ENCODE measurements around the gene GCNA. TPM values are rescaled to one million over a fixed set of nuclear protein-coding genes. Genes with fewer than 3 reads are reported as not detected.
"Not testable (repeated sequence)": the region's sequence is repeated elsewhere in the genome, so short reads cannot be mapped to it uniquely, and the experiment has no call there.

Gene GCNA
- total RNA-seq, 2 donors from 2014 or later = 0.48 to 3.0 TPM

- TF ChIP-seq CTCF (IDR thresholded peaks at IDR 0.05) = no peak
- H3K9me3 ChIP-seq = peaks cover 0 to 10% of the 10 kb centered on the region in 2 donors
- H3K4me3 ChIP-seq = no peak overlapping the region
- H3K27me3 ChIP-seq = no peaks in the 10 kb centered on the region
- H3K36me3 ChIP-seq = peaks cover 49% of the 10 kb centered on the region
- no peak overlapping the region for H3K27ac ChIP-seq
- DNase-seq (ENCODE audit: low spot score) = no peak
- H3K4me1 ChIP-seq = no peaks in the 10 kb centered on the region
Measured at GRCh38 chrX:71604141-71604540, 25.9 kb downstream of the GCNA start.

- no peak overlapping the region for H3K27ac ChIP-seq
- peaks cover 57% of the 10 kb centered on the region for H3K36me3 ChIP-seq
- TF ChIP-seq CTCF (IDR thresholded peaks at IDR 0.05) = no peak
- H3K4me1 ChIP-seq = no peaks in the 10 kb centered on the region
- DNase-seq (ENCODE audit: low spot score) = no peak
- H3K27me3 ChIP-seq = no peaks in the 10 kb centered on the region
- peaks cover 0 to 10% of the 10 kb centered on the region in 2 donors for H3K9me3 ChIP-seq
- no peak overlapping the region for H3K4me3 ChIP-seq
Measured at GRCh38 chrX:71604796-71605568, 26.7 kb downstream of the GCNA start.

GRCh38 chrX:71606536-71607216 is 28.4 kb downstream of the GCNA start:
- no peak overlapping the region for H3K4me3 ChIP-seq
- no peak overlapping the region for H3K27ac ChIP-seq
- TF ChIP-seq CTCF (IDR thresholded peaks at IDR 0.05) = no peak
- peaks cover 71% of the 10 kb centered on the region for H3K36me3 ChIP-seq
- no peaks in the 10 kb centered on the region for H3K4me1 ChIP-seq
- peaks cover 0 to 10% of the 10 kb centered on the region in 2 donors for H3K9me3 ChIP-seq
- no peaks in the 10 kb centered on the region for H3K27me3 ChIP-seq
- no peak for DNase-seq (ENCODE audit: low spot score)

GRCh38 chrX:71607488-71607887 is 29.3 kb downstream of the GCNA start:
- Histone ChIP-seq H3K4me1 (no peaks in the 10 kb centered on the region), H3K36me3 (peaks cover 78% of the 10 kb centered on the region), H3K27me3 (no peaks in the 10 kb centered on the region), H3K27ac (no peak overlapping the region), H3K4me3 (no peak overlapping the region), H3K9me3 (peaks cover 0 to 10% of the 10 kb centered on the region in 2 donors)
- no peak for DNase-seq (ENCODE audit: low spot score)
- TF ChIP-seq CTCF (IDR thresholded peaks at IDR 0.05) = no peak

GRCh38 chrX:71609095-71609750 is 31.0 kb downstream of the GCNA start:
- H3K9me3 ChIP-seq = no peaks in the 10 kb centered on the region
- DNase-seq (ENCODE audit: low spot score) = no peak
- H3K27ac ChIP-seq = no peak overlapping the region
- no peaks in the 10 kb centered on the region for H3K27me3 ChIP-seq
- H3K36me3 ChIP-seq = peaks cover 77% of the 10 kb centered on the region
- no peak overlapping the region for H3K4me3 ChIP-seq
- TF ChIP-seq CTCF (IDR thresholded peaks at IDR 0.05) = no peak
- no peaks in the 10 kb centered on the region for H3K4me1 ChIP-seq

- not testable (repeated sequence) for H3K27ac ChIP-seq; H3K27me3 ChIP-seq; DNase-seq (ENCODE audit: low spot score); H3K9me3 ChIP-seq; H3K4me1 ChIP-seq; H3K4me3 ChIP-seq
- peaks cover 55% of the 10 kb centered on the region for H3K36me3 ChIP-seq
Measured at GRCh38 chrX:71611736-71612135, 33.5 kb downstream of the GCNA start.

Measured in right atrium auricular region (tissue), 2 donors.